IMR-90 (cell line): ENCODE data around the gene ANTXR1. TPM values are rescaled to one million over a fixed set of nuclear protein-coding genes. Genes with fewer than 3 reads are reported as not detected.

Source experiments
- ATAC-seq: fragments of 200-7000 bp; cut with Tn5 transposase; 2 replicates; pipeline ENCODE4 v1.9.1; 2020; ENCODE audit warnings: low read depth, mild to moderate bottlenecking, moderate library complexity
- BruUV-seq: library from RNA; stranded (reverse); fragments of 400-500 nt; replicated peaks from 2 replicates; lab custom pipeline; 2021; lab: Mats Ljungman, UMichigan
- CTCF ChIA-PET: fragments of 300-600 bp; formaldehyde crosslinking; extraction: SDS; loops from one replicate; lab custom pipeline; 2021; ENCODE audit warnings: antibody characterized with exemption; lab: Yijun Ruan, JAX
- POLR2A ChIA-PET: fragments of 300-600 bp; sonication (Branson Sonifier 250); formaldehyde crosslinking; loops from one replicate; lab custom pipeline; 2022; ENCODE audit warnings: antibody characterized with exemption; ENCODE audit not compliant: unreplicated experiment; lab: Charles Lee
- DNase-seq: peaks from one replicate; pipeline ENCODE4 v3.0.0; 2013
- H2AFZ ChIP-seq: replicated peaks from 2 replicates; pipeline ENCODE3; 2013; ENCODE audit warnings: low read length, mild to moderate bottlenecking; ENCODE audit not compliant: poor library complexity
- H2AK5ac ChIP-seq: 2 replicates; pipeline ENCODE4 v1.6.1; 2013; ENCODE audit warnings: low read depth, low read length, inconsistent platforms
- H2AK9ac ChIP-seq: replicated peaks from 2 replicates; pipeline ENCODE3; 2013; ENCODE audit warnings: mild to moderate bottlenecking, low read depth, low read length, moderate library complexity; ENCODE audit not compliant: poor library complexity
- H2BK120ac ChIP-seq: 2 replicates; pipeline ENCODE4 v1.6.1; 2013; ENCODE audit warnings: low read depth, low read length, inconsistent platforms
- H2BK15ac ChIP-seq: 3 replicates; pipeline ENCODE4 v1.6.1; 2013; ENCODE audit warnings: low read depth, low read length, inconsistent platforms
- H2BK20ac ChIP-seq: 2 replicates; pipeline ENCODE4 v1.6.1; 2013; ENCODE audit warnings: low read depth, mild to moderate bottlenecking, inconsistent platforms, low read length, moderate library complexity
- H2BK5ac ChIP-seq: 2 replicates; pipeline ENCODE4 v1.6.1; 2013; ENCODE audit warnings: mild to moderate bottlenecking, low read depth, low read length, inconsistent platforms; ENCODE audit not compliant: poor library complexity, severe bottlenecking
- H3K14ac ChIP-seq: replicated peaks from 2 replicates; pipeline ENCODE4 v1.6.1; 2013; ENCODE audit warnings: low read depth, low read length, inconsistent platforms
- H3K18ac ChIP-seq: 2 replicates; pipeline ENCODE4 v1.6.1; 2013; ENCODE audit warnings: low read depth, low read length, control low read depth
- H3K23ac ChIP-seq: 2 replicates; pipeline ENCODE4 v1.6.1; 2013; ENCODE audit warnings: low read depth, low read length, inconsistent platforms
- H3K27ac ChIP-seq: 2 replicates; pipeline ENCODE4 v1.5.1; 2013; ENCODE audit warnings: mild to moderate bottlenecking, control low read depth, low read length; ENCODE audit not compliant: insufficient read depth
- H3K27me3 ChIP-seq: 2 replicates; pipeline ENCODE4 v1.6.1; 2013; ENCODE audit warnings: low read length; ENCODE audit not compliant: control insufficient read depth, insufficient read depth
- H3K36me3 ChIP-seq: 2 replicates; pipeline ENCODE4 v1.6.1; 2013; ENCODE audit warnings: low read length, mixed read lengths; ENCODE audit not compliant: control insufficient read depth, insufficient read depth
- H3K4ac ChIP-seq: 2 replicates; pipeline ENCODE4 v1.6.1; 2013; ENCODE audit warnings: low read depth, low read length, inconsistent platforms
- H3K4me1 ChIP-seq: 2 replicates; pipeline ENCODE4 v1.6.1; 2013; ENCODE audit warnings: low read length, mixed read lengths; ENCODE audit not compliant: control insufficient read depth, insufficient read depth
- H3K4me2 ChIP-seq: 2 replicates; pipeline ENCODE4 v1.6.1; 2013; ENCODE audit warnings: low read depth, mild to moderate bottlenecking, control low read depth, low read length, moderate library complexity
- H3K4me3 ChIP-seq: 2 replicates; pipeline ENCODE4 v1.5.1; 2013; ENCODE audit warnings: low read depth, mild to moderate bottlenecking, control low read depth, low read length, moderate library complexity; ENCODE audit not compliant: insufficient read depth
- H3K56ac ChIP-seq: 2 replicates; pipeline ENCODE4 v1.6.1; 2013; ENCODE audit warnings: low read length, inconsistent platforms; ENCODE audit not compliant: insufficient read depth; ENCODE audit errors: extremely low read depth
- H3K79me1 ChIP-seq, 2 experiments: 2 replicates each; pipeline ENCODE4 v1.6.1; 2013; ENCODE audit warnings: low read length in 2 of 2, inconsistent platforms in 1 of 2, low read depth in 1 of 2
- H3K9ac ChIP-seq: 2 replicates; pipeline ENCODE4 v1.6.1; 2013; ENCODE audit warnings: low read depth, low read length, control low read depth
- H3K9me1 ChIP-seq: 2 replicates; pipeline ENCODE4 v1.6.1; 2013; ENCODE audit warnings: low read length, inconsistent platforms; ENCODE audit not compliant: insufficient read depth
- H3K9me3 ChIP-seq: 2 replicates; pipeline ENCODE4 v1.6.1; 2013; ENCODE audit warnings: low read length; ENCODE audit not compliant: control insufficient read depth, insufficient read depth
- H4K20me1 ChIP-seq: 2 replicates; pipeline ENCODE4 v1.6.1; 2013; ENCODE audit warnings: low read length, inconsistent platforms; ENCODE audit not compliant: insufficient read depth
- H4K5ac ChIP-seq: 2 replicates; pipeline ENCODE4 v1.6.1; 2013; ENCODE audit warnings: mild to moderate bottlenecking, low read depth, low read length, control low read depth
- H4K8ac ChIP-seq, 2 experiments: 2 replicates each; pipeline ENCODE4 v1.6.1; 2013; ENCODE audit warnings: low read depth in 2 of 2, low read length in 2 of 2, control low read depth in 1 of 2, inconsistent platforms in 1 of 2
- H4K91ac ChIP-seq: 2 replicates; pipeline ENCODE4 v1.6.1; 2013; ENCODE audit warnings: low read depth, low read length, inconsistent platforms; ENCODE audit not compliant: insufficient read depth
- BHLHE40 ChIP-seq: fragments of 150-350 bp; IDR thresholded peaks from 2 replicates; pipeline ENCODE4 v1.6.1; 2016; ENCODE audit warnings: mild to moderate bottlenecking, low read depth, low read length
- CEBPB ChIP-seq: IDR thresholded peaks from 2 replicates; pipeline ENCODE4 v1.6.1; 2012; ENCODE audit warnings: low read depth, low read length, improper control_type of control experiment
- CHD1 ChIP-seq: IDR thresholded peaks from 2 replicates; pipeline ENCODE4 v1.6.1; 2012; ENCODE audit warnings: low read depth, low read length, improper control_type of control experiment
- FOS ChIP-seq: fragments of 150-350 bp; IDR thresholded peaks from 2 replicates; pipeline ENCODE4 v1.6.1; 2016; ENCODE audit warnings: low read depth, low read length
- MAFK ChIP-seq: IDR thresholded peaks from 2 replicates; pipeline ENCODE4 v1.6.1; 2012; ENCODE audit warnings: low read depth, low read length, improper control_type of control experiment
- MAZ ChIP-seq: IDR thresholded peaks from 2 replicates; pipeline ENCODE4 v1.6.1; 2012; ENCODE audit warnings: low read depth, mild to moderate bottlenecking, low read length, improper control_type of control experiment, moderate library complexity, borderline replicate concordance
- MXI1 ChIP-seq: IDR thresholded peaks from 2 replicates; pipeline ENCODE4 v1.6.1; 2012; ENCODE audit warnings: low read depth, mild to moderate bottlenecking, low read length, moderate library complexity, borderline replicate concordance
- NFE2L2 ChIP-seq: fragments of 150-350 bp; IDR thresholded peaks from 2 replicates; pipeline ENCODE4 v1.6.1; 2016; ENCODE audit warnings: low read depth, mild to moderate bottlenecking, low read length
- POLR2A ChIP-seq: IDR thresholded peaks from 2 replicates; pipeline ENCODE4 v1.6.1; 2012; ENCODE audit warnings: mild to moderate bottlenecking, low read depth, low read length
- RAD21 ChIP-seq: IDR thresholded peaks from 2 replicates; pipeline ENCODE4 v1.6.1; 2012; ENCODE audit warnings: low read length, improper control_type of control experiment
- RCOR1 ChIP-seq: IDR thresholded peaks from 2 replicates; pipeline ENCODE4 v1.6.1; 2012; ENCODE audit warnings: mild to moderate bottlenecking, low read length, improper control_type of control experiment; ENCODE audit not compliant: insufficient replicate concordance
- RFX5 ChIP-seq: IDR thresholded peaks from 2 replicates; pipeline ENCODE4 v1.8.0; 2012; ENCODE audit warnings: low read depth, mild to moderate bottlenecking, low read length, moderate library complexity
- SMC3 ChIP-seq: fragments of 150-350 bp; IDR thresholded peaks from 2 replicates; pipeline ENCODE4 v1.6.1; 2016; ENCODE audit warnings: low read depth, mild to moderate bottlenecking, antibody characterized with exemption, low read length, moderate library complexity
- WGBS, 2 experiments: methylation state at CpG; one replicate each; pipeline versions ENCODE4 v1.1.5 to v1.1.7; 2013; ENCODE audit warnings: missing lambda C conversion rate in 2 of 2; ENCODE audit not compliant: insufficient read length in 1 of 2; ENCODE audit errors: extremely low coverage in 2 of 2; 5-methylcytosine and 5-hydroxymethylcytosine counted together
- dilution Hi-C: fragments of 300-500 bp; cut with HindIII; formaldehyde crosslinking; loops from one replicate; pipeline ENCODE4 v1.14.3; 2018; ENCODE audit warnings: low sequenced_read_pairs; ENCODE audit not compliant: unreplicated experiment
- in situ Hi-C: fragments of 300-500 bp; cut with MboI; formaldehyde crosslinking; loops from 3 replicates; pipeline ENCODE4 v1.14.3; 2019; ENCODE audit warnings: low sequenced_read_pairs, inconsistent platforms, mixed read lengths
- intact Hi-C: fragments of 100-400 bp; cut with micrococcal nuclease; formaldehyde crosslinking; loops from 2 replicates; pipeline ENCODE4 v1.10.0; 2022
- polyA plus RNA-seq, 3 experiments: library from polyadenylated mRNA; depleted of rRNA; stranded (reverse); fragments of >200 nt; gene quantifications; 2 replicates each; pipeline ENCODE4 v1.2.3, GENCODE V29; 2012; ENCODE audit warnings: low replicate concordance in 1 of 3
- total RNA-seq: library from RNA; depleted of rRNA; stranded (reverse); fragments of >200 nt; gene quantifications from 2 replicates; pipeline ENCODE4 v1.2.3, GENCODE V29; 2012
- TF ChIP-seq, protein P1 (sequence below): conservative IDR thresholded peaks from 2 replicates; pipeline ENCODE4 v1.5.1; 2012; ENCODE audit warnings: mild to moderate bottlenecking, low read depth, low read length, improper control_type of control experiment
- TF ChIP-seq, protein P2 (sequence below): fragments of 150-350 bp; IDR thresholded peaks from 2 replicates; pipeline ENCODE4 v1.6.1; 2017; ENCODE audit warnings: mild to moderate bottlenecking, antibody characterized with exemption, low read length, low read depth
- TF ChIP-seq, protein P3 (sequence below): fragments of 150-350 bp; IDR thresholded peaks from 2 replicates; pipeline ENCODE4 v1.6.1; 2016; ENCODE audit warnings: low read depth, mild to moderate bottlenecking, low read length, moderate library complexity, borderline replicate concordance

ANTXR1 gene
- total and polyA plus RNA-seq, 2 of the 4 experiments (the other 2 are of a cell fraction), result 27.2 to 36.9 TPM

DNA sequence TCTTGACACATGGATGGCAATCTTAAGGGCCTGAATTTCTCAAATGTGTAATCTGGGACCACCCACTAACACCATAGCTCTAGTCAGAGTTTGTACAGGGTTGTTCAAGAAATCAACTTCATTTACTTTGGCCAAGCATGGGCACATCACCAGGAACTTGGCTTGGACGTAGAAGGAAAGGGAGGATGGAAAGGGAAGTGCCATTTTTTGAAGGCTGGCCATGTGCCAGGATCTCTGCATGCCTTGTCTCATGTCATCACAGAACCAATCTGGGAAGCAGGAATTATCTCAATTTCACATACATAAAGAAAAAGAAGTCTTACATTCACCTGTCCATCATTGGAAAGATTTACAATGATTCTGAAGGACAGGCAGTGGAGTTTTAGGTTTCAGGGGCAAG is 128.1 kb downstream of the ANTXR1 start:
- no peak overlapping the region for H4K8ac ChIP-seq
- no peak overlapping the region for H3K18ac ChIP-seq
- intact Hi-C loops, result no loop called here
- BruUV-seq, result no TSS peak
- TF ChIP-seq RAD21 (no peak), RFX5 (no peak), CHD1 (no peak), MAFK (no peak), MAZ (no peak), MXI1 (no peak), POLR2A (no peak), RCOR1 (no peak), CEBPB (no peak), SMC3 (no peak), NFE2L2 (no peak), FOS (no peak), BHLHE40 (no peak)
- TF ChIP-seq, protein P1, sequence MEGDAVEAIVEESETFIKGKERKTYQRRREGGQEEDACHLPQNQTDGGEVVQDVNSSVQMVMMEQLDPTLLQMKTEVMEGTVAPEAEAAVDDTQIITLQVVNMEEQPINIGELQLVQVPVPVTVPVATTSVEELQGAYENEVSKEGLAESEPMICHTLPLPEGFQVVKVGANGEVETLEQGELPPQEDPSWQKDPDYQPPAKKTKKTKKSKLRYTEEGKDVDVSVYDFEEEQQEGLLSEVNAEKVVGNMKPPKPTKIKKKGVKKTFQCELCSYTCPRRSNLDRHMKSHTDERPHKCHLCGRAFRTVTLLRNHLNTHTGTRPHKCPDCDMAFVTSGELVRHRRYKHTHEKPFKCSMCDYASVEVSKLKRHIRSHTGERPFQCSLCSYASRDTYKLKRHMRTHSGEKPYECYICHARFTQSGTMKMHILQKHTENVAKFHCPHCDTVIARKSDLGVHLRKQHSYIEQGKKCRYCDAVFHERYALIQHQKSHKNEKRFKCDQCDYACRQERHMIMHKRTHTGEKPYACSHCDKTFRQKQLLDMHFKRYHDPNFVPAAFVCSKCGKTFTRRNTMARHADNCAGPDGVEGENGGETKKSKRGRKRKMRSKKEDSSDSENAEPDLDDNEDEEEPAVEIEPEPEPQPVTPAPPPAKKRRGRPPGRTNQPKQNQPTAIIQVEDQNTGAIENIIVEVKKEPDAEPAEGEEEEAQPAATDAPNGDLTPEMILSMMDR, result no peak
- TF ChIP-seq, protein P2, sequence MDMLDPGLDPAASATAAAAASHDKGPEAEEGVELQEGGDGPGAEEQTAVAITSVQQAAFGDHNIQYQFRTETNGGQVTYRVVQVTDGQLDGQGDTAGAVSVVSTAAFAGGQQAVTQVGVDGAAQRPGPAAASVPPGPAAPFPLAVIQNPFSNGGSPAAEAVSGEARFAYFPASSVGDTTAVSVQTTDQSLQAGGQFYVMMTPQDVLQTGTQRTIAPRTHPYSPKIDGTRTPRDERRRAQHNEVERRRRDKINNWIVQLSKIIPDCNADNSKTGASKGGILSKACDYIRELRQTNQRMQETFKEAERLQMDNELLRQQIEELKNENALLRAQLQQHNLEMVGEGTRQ, result no peak
- TF ChIP-seq, protein P3, sequence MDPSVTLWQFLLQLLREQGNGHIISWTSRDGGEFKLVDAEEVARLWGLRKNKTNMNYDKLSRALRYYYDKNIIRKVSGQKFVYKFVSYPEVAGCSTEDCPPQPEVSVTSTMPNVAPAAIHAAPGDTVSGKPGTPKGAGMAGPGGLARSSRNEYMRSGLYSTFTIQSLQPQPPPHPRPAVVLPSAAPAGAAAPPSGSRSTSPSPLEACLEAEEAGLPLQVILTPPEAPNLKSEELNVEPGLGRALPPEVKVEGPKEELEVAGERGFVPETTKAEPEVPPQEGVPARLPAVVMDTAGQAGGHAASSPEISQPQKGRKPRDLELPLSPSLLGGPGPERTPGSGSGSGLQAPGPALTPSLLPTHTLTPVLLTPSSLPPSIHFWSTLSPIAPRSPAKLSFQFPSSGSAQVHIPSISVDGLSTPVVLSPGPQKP, result no peak
- H3K56ac ChIP-seq, result no peak overlapping the region
- H3K23ac ChIP-seq, result no peak overlapping the region
- peaks cover 28% of the 10 kb centered on the region for H3K36me3 ChIP-seq
- peak overlapping the region; percentile 54; the same call in 1 of the 2 replicates for H3K14ac ChIP-seq
- H4K20me1 ChIP-seq, result peaks cover 7% of the 10 kb centered on the region; the same call in 1 of the 2 replicates
- dilution Hi-C loops, result no loop called here
- peaks cover 8% of the 10 kb centered on the region for H3K4me1 ChIP-seq
- no peak overlapping the region for H3K9ac ChIP-seq
- no peak overlapping the region for H2BK5ac ChIP-seq
- no peak overlapping the region for H2AK9ac ChIP-seq
- in situ Hi-C loops, result no loop called here
- peaks cover 13% of the 10 kb centered on the region; the same call in 1 of the 2 replicates for H3K9me1 ChIP-seq
- no CpG with 5 or more reads among the region's 1 CpG for WGBS, 2 experiments
- no peak overlapping the region for H3K4me3 ChIP-seq
- no peak overlapping the region for H4K91ac ChIP-seq
- peak overlapping the region; percentile 65 for H2AK5ac ChIP-seq
- H3K9me3 ChIP-seq, result no peaks in the 10 kb centered on the region
- no peak overlapping the region; the same call in 1 of the 2 replicates for H3K4ac ChIP-seq
- H2BK15ac ChIP-seq, result 0 out of 3 replicates have a peak overlapping the region, but pooled peaks have one; percentile 7
- H3K79me1 ChIP-seq, result peaks cover 13 to 31% of the 10 kb centered on the region in 2 experiments; a peak in 3 of 4 replicates
- ATAC-seq, result no peak
- H3K4me2 ChIP-seq, result no peak overlapping the region
- ChIA-PET CTCF (no interaction called here), POLR2A (no interaction called here)
- H2BK120ac ChIP-seq, result no peak overlapping the region
- H3K27me3 ChIP-seq, result no peaks in the 10 kb centered on the region
- no peak overlapping the region for H3K27ac ChIP-seq
- no peak overlapping the region; the same call in 1 of the 2 replicates for H4K5ac ChIP-seq
- no peak overlapping the region for H2BK20ac ChIP-seq
- no peak overlapping the region for H2AFZ ChIP-seq
- no peak for DNase-seq
